HG03280 (cell line): ENCODE data around the gene PROZ.
"Not testable (repeated sequence)": the region's sequence is repeated elsewhere in the genome, so short reads cannot be mapped to it uniquely, and the experiment has no call there.

Experiments
- ATAC-seq: cut with Tn5 transposase; IDR thresholded peaks from one replicate; pipeline ENCODE4 v1.9.1; 2021; ENCODE audit warnings: mild to moderate bottlenecking, moderate library complexity; ENCODE audit not compliant: unreplicated experiment

Gene PROZ

GRCh38 chr13:113155201-113155600 lies 3.2 kb upstream of the PROZ start:
- ATAC-seq, result no peak

GRCh38 chr13:113155982-113156655 lies 2.3 kb upstream of the PROZ start:
- no peak for ATAC-seq

- ATAC-seq, result no peak
Observed at GRCh38 chr13:113157206-113157928, 1.1 kb upstream of the PROZ start.

GRCh38 chr13:113158946-113159345 lies 498 bp downstream of the PROZ start:
- ATAC-seq, result no peak

DNA sequence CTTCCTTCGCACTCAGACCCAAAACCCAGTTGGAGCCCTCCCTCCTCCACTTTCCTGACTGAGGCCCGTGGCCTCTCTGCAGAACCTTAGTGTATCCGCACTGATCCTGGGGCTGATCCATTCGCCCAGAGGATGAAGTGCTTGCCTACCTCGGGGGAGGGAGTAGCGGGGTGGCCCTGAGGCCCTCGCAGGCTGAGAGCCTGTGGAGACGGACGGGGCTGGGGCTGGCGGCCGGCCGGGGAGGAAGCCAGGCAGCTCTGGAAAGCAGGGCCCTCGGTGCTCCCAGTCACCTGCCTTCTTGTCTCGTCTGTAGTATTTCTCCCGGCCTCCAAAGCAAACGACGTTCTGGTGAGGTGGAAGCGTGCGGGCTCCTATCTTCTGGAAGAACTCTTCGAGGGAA lies 1.3 kb downstream of the PROZ start:
- no peak for ATAC-seq

DNA sequence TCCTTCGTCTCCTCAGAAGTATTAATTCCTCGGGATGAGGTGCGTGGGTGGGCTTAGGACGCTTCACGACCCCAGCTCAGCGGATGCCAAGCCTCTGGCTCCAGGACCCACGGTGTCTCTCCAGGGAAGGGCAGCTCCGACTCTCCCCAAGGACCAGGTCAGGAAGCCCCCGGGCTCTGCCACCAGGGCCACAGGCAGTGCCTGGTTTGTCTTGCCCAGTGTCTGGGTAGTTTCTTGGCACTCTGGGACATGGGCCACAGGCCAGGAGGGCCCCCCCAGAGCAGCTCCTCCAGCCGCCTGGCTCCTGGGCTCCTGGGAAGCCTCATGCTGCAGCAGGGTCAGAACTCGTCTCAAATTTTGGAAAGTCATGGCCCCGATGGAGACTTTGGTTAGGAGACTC lies 2.5 kb downstream of the PROZ start:
- no peak for ATAC-seq

GRCh38 chr13:113161433-113161832 lies 3.0 kb downstream of the PROZ start:
- no peak for ATAC-seq

GRCh38 chr13:113161975-113162374 lies 3.5 kb downstream of the PROZ start:
- not testable (repeated sequence) for ATAC-seq

GRCh38 chr13:113162783-113163685 lies 4.6 kb downstream of the PROZ start:
- no peak for ATAC-seq

- no peak for ATAC-seq
Observed at GRCh38 chr13:113164492-113164891, 6.0 kb downstream of the PROZ start.

DNA sequence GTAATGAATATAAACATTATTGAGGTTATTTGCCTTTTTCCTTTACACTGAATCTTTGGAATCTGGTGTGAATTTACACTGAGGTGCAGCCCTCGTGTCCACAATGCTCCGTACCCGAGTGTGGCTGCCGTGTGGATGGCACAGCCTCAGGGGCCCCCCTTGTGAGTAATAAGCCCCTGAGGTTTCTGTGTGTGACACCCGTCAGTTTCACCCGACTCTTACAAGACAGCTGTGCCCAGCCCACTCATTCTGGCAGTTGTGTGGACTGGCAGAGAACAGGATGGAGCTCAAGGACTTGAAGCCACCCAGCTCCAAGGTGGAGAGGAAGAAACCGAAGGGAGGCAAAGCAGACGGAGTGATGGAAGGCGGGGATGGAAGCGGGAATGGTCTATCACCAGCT lies 7.8 kb downstream of the PROZ start:
- no peak for ATAC-seq

DNA sequence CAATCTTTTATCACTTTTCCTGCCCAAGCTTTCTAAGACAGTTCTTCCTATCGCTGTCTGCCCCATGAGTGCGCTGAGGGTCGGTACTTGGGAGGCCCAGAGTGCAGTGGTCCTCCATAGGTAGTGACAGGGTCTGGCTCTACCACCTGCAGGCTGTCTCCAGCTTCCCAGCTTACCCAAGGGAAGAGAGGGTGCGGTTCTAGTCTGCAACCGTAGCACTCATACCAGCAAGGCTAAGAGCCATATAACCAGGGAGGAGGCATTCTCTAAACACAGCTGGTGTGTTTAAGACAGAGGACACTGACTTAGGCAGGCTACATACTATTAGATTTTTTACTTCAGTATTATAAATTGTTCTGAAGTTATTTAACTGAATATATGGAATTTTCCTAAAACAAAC lies 8.2 kb downstream of the PROZ start:
- no peak for ATAC-seq

GRCh38 chr13:113167155-113167554 lies 8.7 kb downstream of the PROZ start:
- ATAC-seq, result no peak

- no peak for ATAC-seq
Observed at GRCh38 chr13:113167575-113167974, 9.1 kb downstream of the PROZ start.

DNA sequence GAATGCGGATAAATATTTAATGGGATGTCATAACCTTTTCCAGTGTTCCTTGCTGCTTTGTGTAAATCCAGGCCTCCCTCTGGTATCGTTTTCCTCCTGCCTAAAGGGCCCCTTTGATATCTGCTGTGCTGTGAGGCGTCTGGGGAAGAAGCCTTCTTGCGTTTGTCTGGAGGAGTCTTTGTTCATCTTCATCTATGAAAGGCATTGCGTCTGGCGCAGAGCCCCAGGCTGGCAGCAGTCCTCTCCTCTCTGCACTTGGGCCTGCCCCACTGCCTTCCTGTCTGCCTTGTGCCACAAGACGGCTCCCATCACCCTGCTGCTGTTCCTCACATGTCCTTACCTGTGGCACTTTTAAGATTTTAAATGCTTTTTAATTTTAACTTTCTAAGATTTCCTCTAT lies 9.8 kb downstream of the PROZ start:
- ATAC-seq, result no peak

- ATAC-seq, result no peak
Observed at GRCh38 chr13:113169277-113170272, 11.1 kb downstream of the PROZ start.

DNA sequence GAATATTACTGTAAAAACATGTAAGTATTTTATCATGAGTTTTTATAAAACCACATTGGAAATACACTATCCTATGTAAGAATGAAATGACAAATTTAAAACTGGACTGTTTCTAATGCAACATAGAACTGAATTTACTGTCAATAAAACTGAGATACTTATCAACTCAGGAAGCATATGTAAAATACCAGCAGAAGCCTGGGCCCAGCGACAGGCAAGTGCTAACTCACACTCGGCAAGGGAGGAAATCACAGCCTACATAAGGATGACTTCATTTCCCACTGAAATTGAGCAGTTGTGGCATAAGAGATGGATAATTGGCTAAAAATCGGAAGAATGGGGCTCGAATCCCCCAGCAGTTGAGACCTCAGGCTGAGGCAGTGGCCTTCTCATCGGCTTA lies 12.1 kb downstream of the PROZ start:
- ATAC-seq, result no peak

DNA sequence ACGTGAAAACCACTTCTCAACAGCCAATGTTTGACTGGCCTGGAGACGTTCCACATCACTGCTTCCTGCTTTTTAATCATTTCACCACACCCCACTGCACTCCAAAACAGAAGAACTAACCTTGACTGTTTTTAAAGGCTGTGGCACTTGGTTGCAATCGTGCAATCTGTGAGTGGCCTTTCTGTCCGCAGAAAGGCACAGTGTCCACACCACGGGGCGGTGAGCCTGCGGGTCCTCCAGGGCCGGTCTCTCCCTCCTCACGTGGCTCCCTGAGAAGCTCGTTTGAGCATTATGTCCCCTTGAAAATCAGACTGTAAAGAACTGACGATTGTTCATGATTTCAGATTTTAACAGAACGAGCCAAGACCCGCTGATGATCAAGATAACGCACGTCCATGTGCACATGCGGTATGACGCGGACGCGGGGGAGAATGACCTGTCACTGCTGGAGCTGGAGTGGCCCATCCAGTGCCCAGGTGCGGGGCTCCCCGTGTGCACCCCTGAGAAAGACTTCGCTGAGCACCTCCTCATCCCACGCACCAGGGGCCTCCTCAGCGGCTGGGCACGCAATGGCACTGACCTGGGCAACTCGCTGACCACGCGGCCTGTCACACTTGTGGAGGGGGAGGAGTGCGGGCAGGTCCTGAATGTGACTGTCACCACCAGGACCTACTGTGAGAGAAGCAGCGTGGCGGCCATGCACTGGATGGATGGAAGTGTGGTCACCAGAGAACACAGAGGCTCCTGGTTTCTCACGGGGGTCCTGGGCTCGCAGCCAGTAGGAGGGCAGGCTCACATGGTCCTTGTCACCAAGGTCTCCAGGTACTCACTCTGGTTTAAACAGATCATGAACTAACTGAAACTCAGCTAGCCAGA lies 13.0 kb downstream of the PROZ start:
- no peak for ATAC-seq

DNA sequence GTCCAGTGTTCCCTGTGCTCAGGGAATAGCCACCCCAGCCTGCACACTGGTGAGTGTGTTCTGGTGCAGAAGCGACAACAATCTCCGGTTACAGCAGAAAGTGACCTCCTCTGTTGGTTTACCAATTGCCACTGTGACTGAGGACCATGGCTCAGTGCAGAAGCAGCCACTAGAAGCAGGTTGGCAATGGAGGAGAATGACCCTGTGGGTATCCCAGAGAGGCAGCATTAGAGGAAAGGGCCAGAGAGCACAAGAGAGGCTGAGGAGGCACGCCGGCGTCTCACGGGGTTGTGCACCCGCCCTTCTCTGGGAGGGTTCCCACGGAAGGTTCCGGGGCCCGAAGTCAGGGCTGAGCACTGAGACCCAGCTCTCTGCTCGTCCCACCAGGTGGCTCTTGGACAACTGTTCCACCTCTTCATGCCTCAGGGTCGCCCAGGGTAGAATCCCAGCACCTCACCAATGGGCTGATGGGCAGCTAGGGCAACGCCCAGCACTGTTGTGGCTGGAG lies 14.0 kb downstream of the PROZ start:
- no peak for ATAC-seq
